Ovary (tissue), 3 donors: ENCODE data around the gene SLC25A25.

Experiments
- CTCF ChIP-seq, 3 donors: fragments of 450-650 bp in 2 of 3; fragments of 200-600 bp in 1 of 3; IDR thresholded peaks; one replicate each; pipeline versions ENCODE4 v1.5.1 to v1.8.0; 2016 to 2022; ENCODE audit warnings: antibody characterized with exemption in 3 of 3, mild to moderate bottlenecking in 1 of 3
- EP300 ChIP-seq: sonication (generic); formaldehyde crosslinking; IDR thresholded peaks from one replicate; pipeline ENCODE4 v1.6.1; 2017; ENCODE audit warnings: antibody characterized with exemption
- POLR2A ChIP-seq: fragments of 450-650 bp; IDR thresholded peaks from one replicate; pipeline ENCODE4 v1.6.1; 2017; ENCODE audit warnings: antibody characterized with exemption, mild to moderate bottlenecking, moderate library complexity
- donor health status: DM: no; HTN: no; CAD: no.

GRCh38 chr9:128089299-128089698 is 21.3 kb downstream of the SLC25A25 start:
- TF ChIP-seq CTCF (IDR thresholded peaks at IDR 0.05): no peak
- no peak for TF ChIP-seq EP300
- TF ChIP-seq POLR2A: no peak
